Limb (tissue), 2 donors: ENCODE results near the gene TNRC6A.

Experiments
- DNase-seq, 2 donors: peaks; one replicate each; pipeline ENCODE4 v3.0.0-alpha.2; 2016; ENCODE audit errors: extremely low spot score in 2 of 2

The TNRC6A gene

GRCh38 chr16:24755201-24755874 is 25.9 kb downstream of the TNRC6A start:
- DNase-seq, result no peak

GRCh38 chr16:24758373-24758772 is 28.9 kb downstream of the TNRC6A start:
- DNase-seq, result no peak

GRCh38 chr16:24759006-24759405 is 29.6 kb downstream of the TNRC6A start:
- no peak for DNase-seq

GRCh38 chr16:24761526-24761925 is 32.1 kb downstream of the TNRC6A start:
- no peak for DNase-seq

GRCh38 chr16:24764916-24765315 is 35.5 kb downstream of the TNRC6A start:
- DNase-seq, result no peak

- no peak for DNase-seq
These were observed 36.6 kb downstream of the TNRC6A start for GRCh38 chr16:24766057-24766456.

- no peak for DNase-seq
These were observed 40.4 kb downstream of the TNRC6A start for GRCh38 chr16:24769806-24770205.

GRCh38 chr16:24771132-24771778 is 41.8 kb downstream of the TNRC6A start:
- DNase-seq, result no peak

GRCh38 chr16:24771779-24772157 is 42.3 kb downstream of the TNRC6A start:
- DNase-seq, result no peak

- no peak for DNase-seq
These were observed 44.4 kb downstream of the TNRC6A start for GRCh38 chr16:24773771-24774427.

- DNase-seq, result no peak
These were observed 45.1 kb downstream of the TNRC6A start for GRCh38 chr16:24774510-24774909.

GRCh38 chr16:24775455-24775854 is 46.0 kb downstream of the TNRC6A start:
- DNase-seq, result no peak

- DNase-seq, result no peak
These were observed 47.2 kb downstream of the TNRC6A start for GRCh38 chr16:24776501-24777220.

GRCh38 chr16:24778671-24779070 is 49.2 kb downstream of the TNRC6A start:
- DNase-seq, result no peak

GRCh38 chr16:24781256-24781655 is 51.8 kb downstream of the TNRC6A start:
- no peak for DNase-seq

GRCh38 chr16:24784121-24784520 is 54.7 kb downstream of the TNRC6A start:
- DNase-seq, result no peak

GRCh38 chr16:24789881-24790280 is 60.4 kb downstream of the TNRC6A start:
- DNase-seq, result no peak

- no peak for DNase-seq
These were observed 71.1 kb downstream of the TNRC6A start for GRCh38 chr16:24800586-24800985.

GRCh38 chr16:24801761-24802302 is 72.4 kb downstream of the TNRC6A start:
- no peak for DNase-seq

- no peak for DNase-seq
These were observed 76.0 kb downstream of the TNRC6A start for GRCh38 chr16:24805484-24805883.

GRCh38 chr16:24807301-24807700 is 77.8 kb downstream of the TNRC6A start:
- no peak for DNase-seq
